IMR-90 (cell line): ENCODE data around the gene VCPKMT. TPM values are rescaled to one million over a fixed set of nuclear protein-coding genes. Genes with fewer than 3 reads are reported as not detected.

Experiments
- ATAC-seq: fragments of 200-7000 bp; cut with Tn5 transposase; 2 replicates; pipeline ENCODE4 v1.9.1; 2020; ENCODE audit warnings: low read depth, mild to moderate bottlenecking, moderate library complexity
- BruUV-seq: library from RNA; stranded (reverse); fragments of 400-500 nt; replicated peaks from 2 replicates; lab custom pipeline; 2021; lab: Mats Ljungman, UMichigan
- CTCF ChIA-PET: fragments of 300-600 bp; formaldehyde crosslinking; extraction: SDS; loops from one replicate; lab custom pipeline; 2021; ENCODE audit warnings: antibody characterized with exemption; lab: Yijun Ruan, JAX
- POLR2A ChIA-PET: fragments of 300-600 bp; sonication (Branson Sonifier 250); formaldehyde crosslinking; loops from one replicate; lab custom pipeline; 2022; ENCODE audit warnings: antibody characterized with exemption; ENCODE audit not compliant: unreplicated experiment; lab: Charles Lee
- DNase-seq: peaks from one replicate; pipeline ENCODE4 v3.0.0; 2013
- H2AFZ ChIP-seq: replicated peaks from 2 replicates; pipeline ENCODE3; 2013; ENCODE audit warnings: low read length, mild to moderate bottlenecking; ENCODE audit not compliant: poor library complexity
- H2AK5ac ChIP-seq: 2 replicates; pipeline ENCODE4 v1.6.1; 2013; ENCODE audit warnings: low read depth, low read length, inconsistent platforms
- H2AK9ac ChIP-seq: replicated peaks from 2 replicates; pipeline ENCODE3; 2013; ENCODE audit warnings: mild to moderate bottlenecking, low read depth, low read length, moderate library complexity; ENCODE audit not compliant: poor library complexity
- H2BK120ac ChIP-seq: 2 replicates; pipeline ENCODE4 v1.6.1; 2013; ENCODE audit warnings: low read depth, low read length, inconsistent platforms
- H2BK15ac ChIP-seq: 3 replicates; pipeline ENCODE4 v1.6.1; 2013; ENCODE audit warnings: low read depth, low read length, inconsistent platforms
- H2BK20ac ChIP-seq: 2 replicates; pipeline ENCODE4 v1.6.1; 2013; ENCODE audit warnings: low read depth, mild to moderate bottlenecking, inconsistent platforms, low read length, moderate library complexity
- H2BK5ac ChIP-seq: 2 replicates; pipeline ENCODE4 v1.6.1; 2013; ENCODE audit warnings: mild to moderate bottlenecking, low read depth, low read length, inconsistent platforms; ENCODE audit not compliant: poor library complexity, severe bottlenecking
- H3K14ac ChIP-seq: replicated peaks from 2 replicates; pipeline ENCODE4 v1.6.1; 2013; ENCODE audit warnings: low read depth, low read length, inconsistent platforms
- H3K18ac ChIP-seq: 2 replicates; pipeline ENCODE4 v1.6.1; 2013; ENCODE audit warnings: low read depth, low read length, control low read depth
- H3K23ac ChIP-seq: 2 replicates; pipeline ENCODE4 v1.6.1; 2013; ENCODE audit warnings: low read depth, low read length, inconsistent platforms
- H3K27ac ChIP-seq: 2 replicates; pipeline ENCODE4 v1.5.1; 2013; ENCODE audit warnings: mild to moderate bottlenecking, control low read depth, low read length; ENCODE audit not compliant: insufficient read depth
- H3K27me3 ChIP-seq: 2 replicates; pipeline ENCODE4 v1.6.1; 2013; ENCODE audit warnings: low read length; ENCODE audit not compliant: control insufficient read depth, insufficient read depth
- H3K36me3 ChIP-seq: 2 replicates; pipeline ENCODE4 v1.6.1; 2013; ENCODE audit warnings: low read length, mixed read lengths; ENCODE audit not compliant: control insufficient read depth, insufficient read depth
- H3K4ac ChIP-seq: 2 replicates; pipeline ENCODE4 v1.6.1; 2013; ENCODE audit warnings: low read depth, low read length, inconsistent platforms
- H3K4me1 ChIP-seq: 2 replicates; pipeline ENCODE4 v1.6.1; 2013; ENCODE audit warnings: low read length, mixed read lengths; ENCODE audit not compliant: control insufficient read depth, insufficient read depth
- H3K4me2 ChIP-seq: 2 replicates; pipeline ENCODE4 v1.6.1; 2013; ENCODE audit warnings: low read depth, mild to moderate bottlenecking, control low read depth, low read length, moderate library complexity
- H3K4me3 ChIP-seq: 2 replicates; pipeline ENCODE4 v1.5.1; 2013; ENCODE audit warnings: low read depth, mild to moderate bottlenecking, control low read depth, low read length, moderate library complexity; ENCODE audit not compliant: insufficient read depth
- H3K56ac ChIP-seq: 2 replicates; pipeline ENCODE4 v1.6.1; 2013; ENCODE audit warnings: low read length, inconsistent platforms; ENCODE audit not compliant: insufficient read depth; ENCODE audit errors: extremely low read depth
- H3K79me1 ChIP-seq, 2 experiments: 2 replicates each; pipeline ENCODE4 v1.6.1; 2013; ENCODE audit warnings: low read length in 2 of 2, inconsistent platforms in 1 of 2, low read depth in 1 of 2
- H3K9ac ChIP-seq: 2 replicates; pipeline ENCODE4 v1.6.1; 2013; ENCODE audit warnings: low read depth, low read length, control low read depth
- H3K9me1 ChIP-seq: 2 replicates; pipeline ENCODE4 v1.6.1; 2013; ENCODE audit warnings: low read length, inconsistent platforms; ENCODE audit not compliant: insufficient read depth
- H3K9me3 ChIP-seq: 2 replicates; pipeline ENCODE4 v1.6.1; 2013; ENCODE audit warnings: low read length; ENCODE audit not compliant: control insufficient read depth, insufficient read depth
- H4K20me1 ChIP-seq: 2 replicates; pipeline ENCODE4 v1.6.1; 2013; ENCODE audit warnings: low read length, inconsistent platforms; ENCODE audit not compliant: insufficient read depth
- H4K5ac ChIP-seq: 2 replicates; pipeline ENCODE4 v1.6.1; 2013; ENCODE audit warnings: mild to moderate bottlenecking, low read depth, low read length, control low read depth
- H4K8ac ChIP-seq, 2 experiments: 2 replicates each; pipeline ENCODE4 v1.6.1; 2013; ENCODE audit warnings: low read depth in 2 of 2, low read length in 2 of 2, control low read depth in 1 of 2, inconsistent platforms in 1 of 2
- H4K91ac ChIP-seq: 2 replicates; pipeline ENCODE4 v1.6.1; 2013; ENCODE audit warnings: low read depth, low read length, inconsistent platforms; ENCODE audit not compliant: insufficient read depth
- CEBPB ChIP-seq: IDR thresholded peaks from 2 replicates; pipeline ENCODE4 v1.6.1; 2012; ENCODE audit warnings: low read depth, low read length, improper control_type of control experiment
- CHD1 ChIP-seq: IDR thresholded peaks from 2 replicates; pipeline ENCODE4 v1.6.1; 2012; ENCODE audit warnings: low read depth, low read length, improper control_type of control experiment
- CTCF ChIP-seq: conservative IDR thresholded peaks from 2 replicates; pipeline ENCODE4 v1.5.1; 2012; ENCODE audit warnings: mild to moderate bottlenecking, low read depth, low read length, improper control_type of control experiment
- FOS ChIP-seq: fragments of 150-350 bp; IDR thresholded peaks from 2 replicates; pipeline ENCODE4 v1.6.1; 2016; ENCODE audit warnings: low read depth, low read length
- MAFK ChIP-seq: IDR thresholded peaks from 2 replicates; pipeline ENCODE4 v1.6.1; 2012; ENCODE audit warnings: low read depth, low read length, improper control_type of control experiment
- MAZ ChIP-seq: IDR thresholded peaks from 2 replicates; pipeline ENCODE4 v1.6.1; 2012; ENCODE audit warnings: low read depth, mild to moderate bottlenecking, low read length, improper control_type of control experiment, moderate library complexity, borderline replicate concordance
- MXI1 ChIP-seq: IDR thresholded peaks from 2 replicates; pipeline ENCODE4 v1.6.1; 2012; ENCODE audit warnings: low read depth, mild to moderate bottlenecking, low read length, moderate library complexity, borderline replicate concordance
- NFE2L2 ChIP-seq: fragments of 150-350 bp; IDR thresholded peaks from 2 replicates; pipeline ENCODE4 v1.6.1; 2016; ENCODE audit warnings: low read depth, mild to moderate bottlenecking, low read length
- POLR2A ChIP-seq: IDR thresholded peaks from 2 replicates; pipeline ENCODE4 v1.6.1; 2012; ENCODE audit warnings: mild to moderate bottlenecking, low read depth, low read length
- RAD21 ChIP-seq: IDR thresholded peaks from 2 replicates; pipeline ENCODE4 v1.6.1; 2012; ENCODE audit warnings: low read length, improper control_type of control experiment
- RCOR1 ChIP-seq: IDR thresholded peaks from 2 replicates; pipeline ENCODE4 v1.6.1; 2012; ENCODE audit warnings: mild to moderate bottlenecking, low read length, improper control_type of control experiment; ENCODE audit not compliant: insufficient replicate concordance
- SMC3 ChIP-seq: fragments of 150-350 bp; IDR thresholded peaks from 2 replicates; pipeline ENCODE4 v1.6.1; 2016; ENCODE audit warnings: low read depth, mild to moderate bottlenecking, antibody characterized with exemption, low read length, moderate library complexity
- WGBS, 2 experiments: methylation state at CpG; one replicate each; pipeline versions ENCODE4 v1.1.5 to v1.1.7; 2013; ENCODE audit warnings: missing lambda C conversion rate in 2 of 2; ENCODE audit not compliant: insufficient read length in 1 of 2; ENCODE audit errors: extremely low coverage in 2 of 2; 5-methylcytosine and 5-hydroxymethylcytosine counted together
- dilution Hi-C: fragments of 300-500 bp; cut with HindIII; formaldehyde crosslinking; loops from one replicate; pipeline ENCODE4 v1.14.3; 2018; ENCODE audit warnings: low sequenced_read_pairs; ENCODE audit not compliant: unreplicated experiment
- in situ Hi-C: fragments of 300-500 bp; cut with MboI; formaldehyde crosslinking; loops from 3 replicates; pipeline ENCODE4 v1.14.3; 2019; ENCODE audit warnings: low sequenced_read_pairs, inconsistent platforms, mixed read lengths
- intact Hi-C: fragments of 100-400 bp; cut with micrococcal nuclease; formaldehyde crosslinking; loops from 2 replicates; pipeline ENCODE4 v1.10.0; 2022
- polyA plus RNA-seq, 3 experiments: library from polyadenylated mRNA; depleted of rRNA; stranded (reverse); fragments of >200 nt; gene quantifications; 2 replicates each; pipeline ENCODE4 v1.2.3, GENCODE V29; 2012; ENCODE audit warnings: low replicate concordance in 1 of 3
- total RNA-seq: library from RNA; depleted of rRNA; stranded (reverse); fragments of >200 nt; gene quantifications from 2 replicates; pipeline ENCODE4 v1.2.3, GENCODE V29; 2012
- TF ChIP-seq, protein P1 (sequence below): fragments of 150-350 bp; IDR thresholded peaks from 2 replicates; pipeline ENCODE4 v1.6.1; 2017; ENCODE audit warnings: mild to moderate bottlenecking, antibody characterized with exemption, low read length, low read depth
- TF ChIP-seq, protein P2 (sequence below): fragments of 150-350 bp; IDR thresholded peaks from 2 replicates; pipeline ENCODE4 v1.6.1; 2016; ENCODE audit warnings: low read depth, mild to moderate bottlenecking, low read length, moderate library complexity, borderline replicate concordance

VCPKMT gene
- total and polyA plus RNA-seq, 2 of the 4 experiments (the other 2 are of a cell fraction) = 2.5 to 4.7 TPM

DNA sequence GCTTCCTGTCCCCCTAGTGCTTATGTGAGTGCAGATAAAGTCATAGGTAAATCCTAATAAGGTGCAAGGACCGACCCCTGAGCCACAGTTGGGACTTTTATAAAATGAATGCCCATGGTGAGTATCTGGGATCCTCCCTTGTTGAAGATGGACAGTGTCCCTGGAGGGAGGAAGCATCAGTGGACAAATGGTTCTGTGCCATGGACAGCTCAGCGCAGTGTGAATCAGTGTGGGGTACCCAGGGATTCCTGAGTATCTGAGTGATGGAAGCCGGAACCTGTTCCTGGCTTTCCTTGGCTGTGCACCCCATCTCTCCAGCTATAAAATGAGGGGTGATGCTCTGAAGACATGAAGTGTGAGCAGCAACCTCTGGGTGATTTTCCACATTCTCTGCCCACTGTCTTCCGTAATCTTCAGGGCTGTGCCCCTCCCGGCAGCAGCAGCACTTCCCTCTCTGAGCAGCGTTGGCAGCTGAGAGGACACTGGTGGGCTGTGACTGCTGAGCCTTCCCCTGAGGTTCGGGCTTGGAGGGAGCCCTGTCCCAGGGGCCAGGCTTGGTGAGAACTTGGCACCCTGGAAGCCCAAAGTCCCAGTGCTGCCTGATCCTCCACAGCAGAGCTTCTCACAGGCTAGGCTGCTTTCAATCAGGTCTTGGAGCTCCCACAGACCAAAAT lies 25.0 kb downstream of the VCPKMT start (continued):
- TF ChIP-seq, protein P1, sequence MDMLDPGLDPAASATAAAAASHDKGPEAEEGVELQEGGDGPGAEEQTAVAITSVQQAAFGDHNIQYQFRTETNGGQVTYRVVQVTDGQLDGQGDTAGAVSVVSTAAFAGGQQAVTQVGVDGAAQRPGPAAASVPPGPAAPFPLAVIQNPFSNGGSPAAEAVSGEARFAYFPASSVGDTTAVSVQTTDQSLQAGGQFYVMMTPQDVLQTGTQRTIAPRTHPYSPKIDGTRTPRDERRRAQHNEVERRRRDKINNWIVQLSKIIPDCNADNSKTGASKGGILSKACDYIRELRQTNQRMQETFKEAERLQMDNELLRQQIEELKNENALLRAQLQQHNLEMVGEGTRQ = no peak

DNA sequence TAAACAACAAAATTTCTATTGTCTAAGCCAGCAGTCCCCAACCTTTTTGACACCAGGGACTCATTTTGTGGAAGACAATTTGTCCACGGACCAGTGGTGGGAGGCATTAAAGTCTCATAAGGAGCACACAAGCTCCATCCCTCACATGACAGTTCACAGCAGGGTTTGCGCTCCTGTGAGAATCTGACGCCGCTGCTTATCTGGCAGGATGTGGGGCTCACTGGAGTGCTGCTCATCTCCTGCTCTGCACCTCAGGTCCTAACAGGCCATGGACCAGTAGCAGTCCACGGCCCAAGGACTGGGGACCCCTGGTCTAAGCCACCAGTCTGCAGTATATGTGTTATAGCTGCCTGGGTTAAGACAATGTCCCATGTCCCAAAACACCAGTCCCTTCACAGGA lies 27.2 kb downstream of the VCPKMT start:
- Histone ChIP-seq H2AK5ac (no peak overlapping the region), H3K4me3 (no peak overlapping the region), H3K56ac (no peak overlapping the region), H4K5ac (no peak overlapping the region), H2AFZ (no peak overlapping the region), H2BK5ac (no peak overlapping the region), H2BK20ac (no peak overlapping the region), H3K9me3 (no peaks in the 10 kb centered on the region), H3K27me3 (no peaks in the 10 kb centered on the region), H3K23ac (no peak overlapping the region), H2AK9ac (peak overlapping the region; percentile 50), H3K4me1 (peaks cover 2% of the 10 kb centered on the region; the same call in 1 of the 2 replicates), H4K20me1 (no peaks in the 10 kb centered on the region), H3K79me1 (no peaks in the 10 kb centered on the region), H3K4ac (no peak overlapping the region), H3K4me2 (no peak overlapping the region), H3K9me1 (peaks cover 3% of the 10 kb centered on the region), H3K27ac (no peak overlapping the region), H4K91ac (no peak overlapping the region), H3K9ac (no peak overlapping the region), H3K18ac (no peak overlapping the region), H3K36me3 (peaks cover 1% of the 10 kb centered on the region; the same call in 1 of the 2 replicates), H2BK15ac (no peak overlapping the region), H4K8ac (no peak overlapping the region), H3K14ac (no peak overlapping the region), H2BK120ac (no peak overlapping the region)
- 100% methylated on average over 2 of the region's 5 CpGs; no CpG with 5 or more reads in 1 of the 2 experiments for WGBS, 2 experiments
- CTCF ChIA-PET = no interaction called here
- ATAC-seq (no peak), DNase-seq (no peak)
- no TSS peak for BruUV-seq
- intact Hi-C loops (no loop called here), in situ Hi-C loops (no loop called here), dilution Hi-C loops (no loop called here)
- POLR2A ChIA-PET = no interaction called here
- TF ChIP-seq POLR2A = no peak
- no peak for TF ChIP-seq NFE2L2
- TF ChIP-seq CTCF = no peak
- TF ChIP-seq CEBPB = no peak
- no peak for TF ChIP-seq RAD21
- no peak for TF ChIP-seq MAFK
- no peak for TF ChIP-seq SMC3
- TF ChIP-seq, protein P2, sequence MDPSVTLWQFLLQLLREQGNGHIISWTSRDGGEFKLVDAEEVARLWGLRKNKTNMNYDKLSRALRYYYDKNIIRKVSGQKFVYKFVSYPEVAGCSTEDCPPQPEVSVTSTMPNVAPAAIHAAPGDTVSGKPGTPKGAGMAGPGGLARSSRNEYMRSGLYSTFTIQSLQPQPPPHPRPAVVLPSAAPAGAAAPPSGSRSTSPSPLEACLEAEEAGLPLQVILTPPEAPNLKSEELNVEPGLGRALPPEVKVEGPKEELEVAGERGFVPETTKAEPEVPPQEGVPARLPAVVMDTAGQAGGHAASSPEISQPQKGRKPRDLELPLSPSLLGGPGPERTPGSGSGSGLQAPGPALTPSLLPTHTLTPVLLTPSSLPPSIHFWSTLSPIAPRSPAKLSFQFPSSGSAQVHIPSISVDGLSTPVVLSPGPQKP = no peak
- TF ChIP-seq CHD1 = no peak
- TF ChIP-seq MAZ = no peak
- no peak for TF ChIP-seq FOS
- TF ChIP-seq RCOR1 = no peak
- TF ChIP-seq MXI1 = no peak
